Cardiac fibroblast (primary cell): ENCODE data around the gene SEMA6A.
A peak's percentile ranks its signal among the peaks of the same experiment; 100 is the strongest.

Source experiments
- DNase-seq, 2 donors: peaks; one replicate each; pipeline versions ENCODE4 v3.0.0 to v3.0.0-alpha.2; 2010; ENCODE audit warnings: low read depth in 2 of 2
- H3K4me3 ChIP-seq, 2 donors: replicated peaks in 1 of 2; 1 replicate in 1 of 2; 2 replicates in 1 of 2; pipeline ENCODE4 v1.5.1; 2011; ENCODE audit warnings: low read depth in 2 of 2, low read length in 2 of 2, mild to moderate bottlenecking in 2 of 2, moderate library complexity in 1 of 2
- CTCF ChIP-seq: IDR thresholded peaks from one replicate; pipeline ENCODE4 v1.5.1; 2011; ENCODE audit warnings: low read depth, mild to moderate bottlenecking, low read length, inconsistent platforms

SEMA6A gene

GRCh38 chr5:116480894-116481510, 93.6 kb downstream of the SEMA6A start:
- no peak overlapping the region for H3K4me3 ChIP-seq
- no peak for DNase-seq

GRCh38 chr5:116479776-116480675, 94.6 kb downstream of the SEMA6A start:
- peak; percentile 20 to 28 for DNase-seq
- no peak overlapping the region for H3K4me3 ChIP-seq
- TF ChIP-seq CTCF: no peak

More at GRCh38 chr5:116480894-116481510, 93.6 kb downstream of the SEMA6A start:
- TF ChIP-seq CTCF: no peak

- DNase-seq: peak in 1 of 2 donors; percentile 50
- no peak overlapping the region for H3K4me3 ChIP-seq
- TF ChIP-seq CTCF: no peak
Measured at GRCh38 chr5:116478491-116478890, 96.1 kb downstream of the SEMA6A start.

- peak in 1 of 2 donors; percentile 21 for DNase-seq
Measured at GRCh38 chr5:116476897-116477537, 97.6 kb downstream of the SEMA6A start.

GRCh38 chr5:116475338-116475737, 99.3 kb downstream of the SEMA6A start:
- DNase-seq: no peak
- no peak for TF ChIP-seq CTCF
- no peak overlapping the region for H3K4me3 ChIP-seq

More at GRCh38 chr5:116476897-116477537, 97.6 kb downstream of the SEMA6A start:
- no peak for TF ChIP-seq CTCF
- no peak overlapping the region for H3K4me3 ChIP-seq

- no peak overlapping the region for H3K4me3 ChIP-seq
- no peak for DNase-seq
- TF ChIP-seq CTCF: no peak
Measured at GRCh38 chr5:116473706-116474105, 100.9 kb downstream of the SEMA6A start.
